Testis (tissue), 2 donors: ENCODE data around the gene KCNG1.

Source experiments
- POLR2A ChIP-seq: fragments of 450-650 bp; IDR thresholded peaks from one replicate; pipeline ENCODE4 v1.6.1; 2017; ENCODE audit warnings: antibody characterized with exemption, mild to moderate bottlenecking, moderate library complexity
- TF ChIP-seq, protein P1 (sequence below), 3 experiments: fragments of 450-650 bp in 2 of 3; fragments of 200-600 bp in 1 of 3; sonication (generic) in 1 of 3; IDR thresholded peaks; one replicate each; pipeline ENCODE4 v1.5.1; 2016 to 2019; ENCODE audit warnings: antibody characterized with exemption in 3 of 3, mild to moderate bottlenecking in 2 of 3, moderate library complexity in 1 of 3

DNA sequence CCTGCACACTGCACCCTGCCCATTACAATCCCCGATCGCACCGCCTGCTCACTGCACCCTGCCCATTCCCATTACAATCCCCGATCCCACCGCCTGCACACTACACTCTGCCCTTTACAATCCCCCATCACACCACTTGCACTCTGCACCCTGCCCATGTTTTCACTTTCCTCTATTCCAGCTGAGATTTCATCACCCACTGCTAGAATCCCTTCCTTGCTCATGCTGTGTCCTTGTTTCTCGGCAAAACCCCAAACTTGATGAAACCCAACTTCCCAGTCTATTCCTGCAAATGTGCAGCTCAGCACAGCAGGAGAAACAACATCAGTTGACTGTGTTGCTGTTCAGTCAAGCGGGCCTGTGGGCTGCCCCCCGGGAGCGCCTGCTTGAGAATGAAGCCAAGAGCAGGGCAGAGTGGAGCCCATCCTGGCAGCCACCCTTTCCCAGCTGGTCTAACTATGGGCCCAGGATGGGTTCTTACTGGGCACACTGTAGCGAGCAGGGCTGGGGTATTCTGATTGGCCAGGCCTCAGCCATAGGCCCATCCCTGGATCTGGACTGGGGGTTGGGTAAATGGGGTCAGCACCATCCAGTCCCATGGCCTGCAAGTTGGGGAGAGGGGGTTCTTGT lies 47.1 kb downstream of the KCNG1 start:
- TF ChIP-seq, protein P1, sequence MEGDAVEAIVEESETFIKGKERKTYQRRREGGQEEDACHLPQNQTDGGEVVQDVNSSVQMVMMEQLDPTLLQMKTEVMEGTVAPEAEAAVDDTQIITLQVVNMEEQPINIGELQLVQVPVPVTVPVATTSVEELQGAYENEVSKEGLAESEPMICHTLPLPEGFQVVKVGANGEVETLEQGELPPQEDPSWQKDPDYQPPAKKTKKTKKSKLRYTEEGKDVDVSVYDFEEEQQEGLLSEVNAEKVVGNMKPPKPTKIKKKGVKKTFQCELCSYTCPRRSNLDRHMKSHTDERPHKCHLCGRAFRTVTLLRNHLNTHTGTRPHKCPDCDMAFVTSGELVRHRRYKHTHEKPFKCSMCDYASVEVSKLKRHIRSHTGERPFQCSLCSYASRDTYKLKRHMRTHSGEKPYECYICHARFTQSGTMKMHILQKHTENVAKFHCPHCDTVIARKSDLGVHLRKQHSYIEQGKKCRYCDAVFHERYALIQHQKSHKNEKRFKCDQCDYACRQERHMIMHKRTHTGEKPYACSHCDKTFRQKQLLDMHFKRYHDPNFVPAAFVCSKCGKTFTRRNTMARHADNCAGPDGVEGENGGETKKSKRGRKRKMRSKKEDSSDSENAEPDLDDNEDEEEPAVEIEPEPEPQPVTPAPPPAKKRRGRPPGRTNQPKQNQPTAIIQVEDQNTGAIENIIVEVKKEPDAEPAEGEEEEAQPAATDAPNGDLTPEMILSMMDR (IDR thresholded peaks at IDR 0.05): no peak
- TF ChIP-seq POLR2A: no peak
